Hippocampal formation (tissue), 2 donors: ENCODE data around the gene ASIC4.

Source experiments
- DNase-seq, 2 donors: peaks; one replicate each; lab custom pipeline; 2025; lab: John Stamatoyannopoulos, UW

Gene ASIC4

DNA sequence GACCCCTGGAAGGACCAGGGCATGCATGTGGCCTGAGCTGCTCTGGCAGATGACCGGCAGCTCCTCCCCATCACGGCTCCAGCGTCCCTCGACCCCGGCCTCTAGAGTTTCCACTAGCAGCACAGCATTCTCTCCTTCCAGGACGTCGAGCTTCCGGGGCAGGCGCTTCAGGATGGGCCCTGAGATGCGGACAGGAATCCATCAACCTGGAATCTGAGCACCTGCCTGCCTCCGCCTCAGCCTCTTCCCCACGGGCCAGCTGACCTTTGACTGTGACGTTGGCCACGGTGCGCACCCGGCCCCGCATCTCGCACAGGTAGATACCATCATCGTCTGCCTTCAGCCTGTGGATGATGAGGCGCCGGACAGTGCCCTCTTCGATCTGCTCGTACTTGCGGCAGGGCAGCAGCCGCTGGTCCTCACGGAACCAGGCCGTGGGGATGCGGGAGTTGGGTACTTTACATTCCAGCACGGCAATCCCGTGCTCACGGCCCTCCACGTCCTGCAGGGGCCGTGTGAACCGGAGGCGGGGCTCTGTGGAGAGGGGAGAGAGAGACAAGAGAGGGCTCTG lies 53.6 kb downstream of the ASIC4 start:
- no peak for DNase-seq

DNA sequence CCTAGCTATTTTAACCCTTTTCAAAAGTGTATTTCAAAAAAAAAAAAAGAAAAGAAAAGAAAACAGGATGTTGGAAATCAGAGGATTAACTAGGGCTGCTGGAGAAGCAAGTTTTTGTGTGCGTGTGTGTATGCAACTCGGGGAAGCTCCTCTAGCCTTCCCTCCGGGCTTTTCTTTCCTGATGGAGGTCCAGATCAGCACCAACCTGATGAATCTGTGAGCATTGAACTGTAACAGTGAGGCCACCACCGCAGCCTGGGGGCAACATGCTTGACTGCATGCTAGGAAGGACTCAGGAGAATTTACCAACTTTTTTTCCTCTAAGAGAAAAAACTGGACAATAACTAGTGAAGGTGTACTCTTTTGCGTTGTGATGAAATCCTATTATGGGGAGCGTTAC lies 54.8 kb downstream of the ASIC4 start:
- DNase-seq: no peak

DNA sequence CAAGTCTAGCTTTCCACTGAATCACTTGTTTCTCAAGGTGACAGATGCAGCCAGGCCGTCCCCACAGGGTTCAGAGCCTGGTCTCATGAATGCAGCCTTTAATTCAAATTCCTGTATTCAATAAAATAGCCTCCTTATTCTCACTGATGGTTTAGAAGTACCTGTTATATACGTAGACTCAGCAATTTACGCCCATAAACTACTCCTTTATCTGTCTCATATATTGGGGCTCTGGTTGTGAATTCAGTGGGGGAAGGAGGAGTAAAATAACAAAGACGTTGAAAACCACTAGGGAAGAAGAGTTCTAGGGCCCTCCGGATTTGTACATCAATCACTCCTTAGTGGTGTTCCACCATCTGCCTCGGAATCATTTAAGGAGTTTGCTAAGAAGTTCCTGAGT lies 55.4 kb downstream of the ASIC4 start:
- no peak for DNase-seq

DNA sequence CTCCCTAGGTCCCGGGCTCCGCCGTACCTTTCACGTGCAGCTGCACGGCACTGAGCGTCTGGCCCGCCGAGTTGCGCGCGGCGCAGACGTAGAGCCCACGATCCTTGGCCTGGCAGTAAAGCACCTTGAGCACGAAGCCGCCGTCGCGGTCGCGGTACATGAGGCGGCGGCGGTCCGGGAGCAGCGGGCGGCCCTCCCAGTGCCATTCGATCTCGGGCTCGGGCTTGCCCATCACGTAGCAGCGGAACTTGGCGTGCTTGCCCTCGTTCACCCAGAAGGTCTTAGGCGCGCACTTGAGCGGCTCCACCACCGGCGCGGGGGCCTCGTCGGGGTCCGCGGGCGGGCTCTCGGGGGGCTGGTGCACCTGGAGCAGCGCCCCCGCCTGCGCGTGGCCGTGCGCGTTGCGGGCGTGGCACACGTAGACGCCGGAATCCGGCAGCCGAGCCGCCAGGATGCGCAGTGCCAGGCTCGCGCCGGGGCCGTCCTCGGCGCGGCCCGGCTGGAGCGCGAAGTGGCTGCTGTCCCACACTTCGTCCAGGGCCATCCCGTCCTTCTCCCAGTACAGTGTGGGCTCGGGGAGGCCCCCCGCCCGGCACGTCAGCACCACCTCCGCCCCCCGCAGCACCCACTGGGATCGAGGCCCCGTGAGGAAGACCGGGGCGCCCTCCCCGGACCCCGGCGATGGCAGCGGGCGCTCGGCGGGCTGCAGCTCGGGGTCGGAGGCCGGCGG lies 56.1 kb downstream of the ASIC4 start:
- no peak for DNase-seq

DNA sequence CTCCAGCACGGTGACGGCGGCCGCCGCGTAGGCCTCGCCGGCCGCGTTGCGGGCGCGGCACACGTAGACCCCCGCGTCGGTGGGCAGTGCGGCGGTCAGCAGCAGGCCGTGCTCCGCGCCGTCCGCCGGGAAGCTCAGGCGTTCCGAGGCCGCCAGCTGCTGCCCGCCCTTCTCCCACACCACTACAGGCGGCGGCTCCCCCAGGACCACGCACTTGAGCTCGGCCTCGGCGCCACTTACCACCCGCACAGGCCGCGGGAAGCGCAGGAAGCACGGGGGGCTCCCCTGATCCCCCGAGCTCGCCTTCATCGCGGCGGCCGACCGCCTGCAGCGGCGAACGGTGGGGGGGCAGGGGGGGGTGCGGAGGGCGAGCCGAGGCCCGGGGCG lies 56.6 kb downstream of the ASIC4 start:
- no peak for DNase-seq

DNA sequence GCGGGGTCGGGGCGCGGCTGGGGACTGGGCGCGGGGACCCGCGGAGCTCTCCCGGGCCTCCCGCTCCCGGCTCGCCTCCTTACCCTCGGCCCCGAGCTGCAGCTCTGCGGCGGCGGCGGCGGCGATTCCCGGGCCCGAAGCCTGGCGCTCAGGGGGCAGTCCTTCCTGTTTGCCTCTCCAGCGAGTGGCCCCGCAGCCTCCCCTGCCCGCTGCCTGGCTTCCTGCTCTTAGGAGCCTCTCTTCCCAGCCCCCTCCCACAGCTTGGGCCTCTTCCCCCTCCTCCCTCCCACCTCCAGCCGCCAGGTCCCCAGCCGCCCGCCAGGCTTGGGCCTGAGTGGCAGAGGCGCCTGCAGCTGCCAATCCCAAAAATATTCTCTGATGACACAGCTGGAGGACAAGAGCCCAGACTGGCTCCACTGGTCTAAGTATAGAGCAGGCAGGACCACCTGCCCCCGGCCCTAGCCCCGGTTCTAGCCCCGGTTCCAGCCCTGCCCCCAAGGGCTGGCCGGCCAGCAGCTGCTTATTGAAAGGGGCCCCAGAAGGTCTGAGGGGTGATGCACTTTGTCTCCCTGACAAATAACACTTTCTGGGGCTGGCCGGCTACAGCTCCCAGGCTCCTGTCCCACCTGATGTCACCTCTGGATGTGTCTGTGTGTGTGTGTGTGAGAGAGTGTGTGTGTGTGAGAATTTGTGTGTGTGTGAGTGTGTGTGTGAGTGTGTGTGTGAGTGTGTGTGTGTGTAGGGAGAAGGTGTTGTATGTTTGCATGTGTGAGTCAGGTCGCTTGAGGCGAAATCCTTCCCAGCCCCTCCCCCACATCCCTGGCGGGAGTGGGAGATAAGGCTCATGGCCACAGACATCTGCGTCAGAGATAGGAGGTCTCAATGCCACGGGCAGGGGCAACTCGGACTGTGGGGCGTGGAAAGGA lies 57.3 kb downstream of the ASIC4 start, which contains the start of gene OBSL1:
OBSL1 (minus strand) TSS at position 229 of the 926 bp plus-strand sequence. CDS start 307 bp downstream, outside the sequence.
- DNase-seq: peak; percentile 42 to 45

DNA sequence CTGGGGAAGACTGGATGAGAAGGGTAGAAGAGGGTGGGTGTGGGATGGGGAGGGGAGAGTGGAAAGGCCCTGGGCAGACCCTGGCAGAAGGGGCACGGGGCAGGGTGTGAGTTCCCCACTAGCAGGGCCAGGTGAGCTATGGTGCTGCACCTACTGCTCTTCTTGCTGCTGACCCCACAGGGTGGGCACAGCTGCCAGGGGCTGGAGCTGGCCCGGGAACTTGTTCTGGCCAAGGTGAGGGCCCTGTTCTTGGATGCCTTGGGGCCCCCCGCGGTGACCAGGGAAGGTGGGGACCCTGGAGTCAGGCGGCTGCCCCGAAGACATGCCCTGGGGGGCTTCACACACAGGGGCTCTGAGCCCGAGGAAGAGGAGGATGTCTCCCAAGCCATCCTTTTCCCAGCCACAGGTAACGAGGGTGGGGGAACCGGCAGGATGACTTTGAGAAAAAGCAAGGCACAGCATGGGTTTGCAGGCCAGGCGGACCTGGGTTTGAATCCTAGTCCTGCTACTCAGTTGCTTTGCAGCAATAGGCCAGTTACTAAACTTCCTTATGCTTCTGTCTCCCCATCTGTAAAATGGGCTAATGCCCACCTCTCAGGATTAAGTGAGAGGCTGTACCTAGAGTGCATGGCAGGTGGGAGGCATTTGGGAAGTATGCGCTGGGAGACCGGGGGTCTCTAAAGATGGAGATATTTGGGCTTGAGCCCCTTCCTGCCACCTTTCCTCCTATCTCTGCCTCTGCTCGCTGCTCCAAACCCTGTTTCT lies 58.1 kb downstream of the ASIC4 start, which contains the start of gene INHA:
INHA (plus strand) TSS at position 74 of the 765 bp plus-strand sequence; CDS start at position 139, 65 bp downstream.
- no peak for DNase-seq

DNA sequence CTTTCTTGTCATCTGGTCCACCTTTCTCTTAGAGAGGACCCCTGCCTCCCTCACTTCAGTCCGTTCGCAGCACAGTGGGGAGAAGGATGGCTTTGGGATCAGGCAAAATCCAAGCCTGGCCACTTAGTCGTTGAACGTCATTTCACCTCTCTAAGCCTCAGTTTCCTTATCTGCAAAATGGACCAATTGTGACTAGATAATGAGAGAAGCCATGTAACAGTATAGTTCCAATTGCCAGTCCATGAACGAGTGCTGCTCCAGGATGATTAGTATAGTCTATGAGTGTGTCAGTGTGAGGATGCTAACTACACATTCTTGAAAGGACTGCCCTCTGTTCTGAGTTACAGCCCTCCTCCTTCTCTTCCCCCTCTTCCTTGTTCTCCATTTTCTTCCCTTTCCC lies 58.9 kb downstream of the ASIC4 start:
- DNase-seq: peak in 1 of 2 donors; percentile 54

DNA sequence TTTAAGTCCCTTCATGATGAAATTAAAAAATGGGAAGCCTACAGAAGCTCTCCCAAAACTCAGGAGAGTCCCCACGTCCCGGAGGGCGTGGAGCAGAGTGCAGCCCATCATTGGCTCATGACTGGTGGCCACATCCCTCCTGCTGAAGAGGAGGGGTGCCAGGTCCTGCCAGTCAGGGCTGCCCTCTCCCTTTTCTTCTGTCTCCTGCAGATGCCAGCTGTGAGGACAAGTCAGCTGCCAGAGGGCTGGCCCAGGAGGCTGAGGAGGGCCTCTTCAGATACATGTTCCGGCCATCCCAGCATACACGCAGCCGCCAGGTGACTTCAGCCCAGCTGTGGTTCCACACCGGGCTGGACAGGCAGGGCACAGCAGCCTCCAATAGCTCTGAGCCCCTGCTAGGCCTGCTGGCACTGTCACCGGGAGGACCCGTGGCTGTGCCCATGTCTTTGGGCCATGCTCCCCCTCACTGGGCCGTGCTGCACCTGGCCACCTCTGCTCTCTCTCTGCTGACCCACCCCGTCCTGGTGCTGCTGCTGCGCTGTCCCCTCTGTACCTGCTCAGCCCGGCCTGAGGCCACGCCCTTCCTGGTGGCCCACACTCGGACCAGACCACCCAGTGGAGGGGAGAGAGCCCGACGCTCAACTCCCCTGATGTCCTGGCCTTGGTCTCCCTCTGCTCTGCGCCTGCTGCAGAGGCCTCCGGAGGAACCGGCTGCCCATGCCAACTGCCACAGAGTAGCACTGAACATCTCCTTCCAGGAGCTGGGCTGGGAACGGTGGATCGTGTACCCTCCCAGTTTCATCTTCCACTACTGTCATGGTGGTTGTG lies 60.4 kb downstream of the ASIC4 start:
- no peak for DNase-seq

DNA sequence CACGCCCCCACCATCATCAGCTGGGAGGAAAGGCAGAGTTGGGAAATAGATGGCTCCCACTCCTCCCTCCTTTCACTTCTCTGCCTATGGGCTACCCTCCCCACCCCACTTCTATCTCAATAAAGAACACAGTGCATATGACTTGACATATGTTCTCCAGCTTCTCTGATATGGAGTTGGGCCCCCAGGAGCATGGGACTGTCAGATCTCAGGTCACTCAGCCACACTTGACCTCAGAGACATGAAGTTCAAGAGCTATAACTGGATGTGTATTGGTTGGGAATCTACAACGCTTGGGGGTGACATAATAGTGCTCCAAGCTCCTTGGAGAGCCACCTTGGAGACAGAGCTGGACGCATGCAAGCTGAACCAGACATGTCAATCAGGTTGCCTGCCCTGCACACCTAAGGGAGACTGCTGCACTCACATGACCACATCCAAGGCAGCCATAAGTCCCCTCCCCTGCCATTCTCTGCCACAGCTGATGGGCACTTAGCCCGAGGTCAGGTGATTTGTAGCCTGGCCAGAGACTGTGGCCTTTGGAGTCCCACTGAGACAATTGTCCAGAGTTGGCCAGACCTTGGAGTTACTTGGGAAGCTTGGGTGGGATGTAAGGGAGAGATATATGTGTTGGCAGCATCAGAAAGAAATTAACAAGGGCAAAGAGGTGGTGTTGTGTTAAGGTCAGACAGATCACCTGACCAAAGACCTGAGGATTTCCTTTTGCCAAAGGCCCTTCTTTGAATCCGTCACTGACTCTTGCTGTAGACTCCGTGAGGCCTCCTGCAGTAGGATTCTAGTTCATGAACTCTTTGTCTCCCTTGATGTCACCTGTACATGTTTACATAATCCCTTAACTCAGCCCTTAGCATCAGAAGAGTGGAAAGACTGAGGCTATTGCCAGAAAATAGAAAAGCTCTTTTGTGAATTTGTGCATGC lies 61.6 kb downstream of the ASIC4 start:
- DNase-seq: no peak

DNA sequence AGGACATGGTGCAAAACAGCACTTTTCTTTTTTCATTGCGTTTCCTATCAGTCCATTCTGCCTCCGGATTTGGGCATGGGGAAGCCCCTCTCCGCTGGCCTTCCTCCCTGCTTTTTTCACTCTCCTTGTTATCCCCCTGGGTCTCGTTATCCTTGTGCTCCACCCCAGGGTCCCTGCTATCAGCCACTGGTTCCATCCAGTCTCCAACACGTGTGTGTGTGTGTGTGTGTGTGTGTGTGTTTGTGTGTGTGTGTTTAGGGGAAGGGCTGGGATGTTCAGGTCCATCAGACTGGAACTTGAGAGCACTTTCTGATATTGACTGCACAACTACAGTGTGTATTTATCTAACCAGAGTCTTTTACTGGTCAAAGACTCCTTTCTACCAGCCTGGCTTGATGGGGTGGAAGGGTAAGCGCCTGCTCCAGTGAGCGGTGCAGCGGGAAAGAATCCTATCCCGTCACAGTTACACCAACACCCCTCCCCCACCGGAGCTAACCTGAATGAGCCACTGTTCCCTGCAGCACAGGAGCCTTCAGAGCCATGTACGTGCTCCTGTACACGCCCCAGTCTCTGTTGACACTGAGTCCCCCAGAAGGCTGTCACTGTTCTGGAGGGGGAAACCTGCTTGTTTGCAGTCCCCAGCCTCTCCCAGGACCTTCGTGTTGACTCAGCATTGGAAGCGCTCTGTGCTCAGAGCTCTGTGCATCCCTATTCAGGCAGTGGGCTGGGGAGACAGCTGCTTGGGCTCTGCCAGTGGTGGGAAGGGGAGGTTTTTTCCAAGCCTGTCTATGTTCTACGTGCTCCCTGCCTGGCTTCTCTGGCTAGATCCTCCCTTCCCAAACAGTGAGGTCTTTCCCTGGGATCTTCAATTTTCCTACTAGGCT lies 62.5 kb downstream of the ASIC4 start:
- peak in 1 of 2 donors; percentile 9 for DNase-seq

DNA sequence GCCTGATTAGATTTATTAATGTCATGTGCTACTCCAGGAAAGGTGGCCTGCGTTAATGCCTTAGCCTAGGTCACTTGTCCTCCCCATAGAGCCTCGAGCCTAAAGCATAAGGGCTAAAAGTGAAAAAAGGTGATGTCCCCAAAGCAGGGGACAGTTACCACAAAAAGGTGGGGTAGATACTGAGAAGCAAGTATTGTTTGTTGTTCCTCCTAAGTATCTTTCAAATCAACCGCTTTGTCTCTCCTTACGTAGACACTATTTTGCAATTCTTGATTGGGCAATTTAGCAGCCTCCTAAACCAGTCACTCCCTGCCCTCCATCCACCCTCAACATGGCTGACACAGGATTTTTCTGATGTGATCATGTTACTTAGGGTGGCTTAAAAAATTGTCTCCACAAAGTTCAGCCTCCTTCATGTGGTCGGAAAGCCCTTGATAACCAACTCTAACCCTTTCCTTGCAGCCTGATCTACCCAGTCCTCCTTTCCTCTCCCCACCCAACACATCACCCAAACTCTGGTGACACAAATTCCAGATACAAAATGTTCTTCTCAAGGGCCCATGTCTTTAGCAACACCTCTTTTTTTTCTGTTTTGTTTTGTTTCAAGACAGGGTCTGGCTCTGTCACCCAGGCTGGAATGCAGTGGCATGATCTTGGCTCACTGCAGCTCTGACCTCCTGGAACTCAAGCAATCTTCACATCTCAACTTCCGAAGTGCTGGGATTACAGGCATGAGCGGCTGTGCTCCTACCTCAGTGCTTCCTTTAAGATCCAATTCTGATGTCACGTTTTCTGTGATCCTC lies 64.7 kb downstream of the ASIC4 start:
- no peak for DNase-seq

DNA sequence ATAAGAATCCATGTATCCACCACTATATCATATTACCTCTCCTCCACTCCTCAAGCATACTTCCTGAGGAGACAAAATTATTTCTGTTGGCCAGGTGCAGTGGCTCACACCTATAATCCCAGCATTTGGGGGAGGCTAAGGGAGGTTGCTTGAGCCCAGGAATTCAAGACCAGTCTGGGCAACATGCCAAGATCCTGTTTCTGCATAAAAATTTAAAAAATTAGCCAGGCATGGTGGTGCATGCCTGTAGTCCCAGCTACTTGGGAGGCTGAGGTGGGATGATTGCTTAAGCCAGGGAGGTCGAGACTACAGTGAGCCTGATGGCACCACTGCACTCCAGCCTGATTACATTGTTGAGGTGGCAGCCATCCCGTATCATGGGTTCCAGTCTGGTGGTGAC lies 67.1 kb downstream of the ASIC4 start:
- no peak for DNase-seq
